Fibroblast of pulmonary artery (primary cell): ENCODE results near the gene LTK.

Experiments
- DNase-seq: peaks from one replicate; pipeline ENCODE4 v3.0.0-alpha.2; 2010; ENCODE audit warnings: low read depth
- H3K4me3 ChIP-seq: replicated peaks from 2 replicates; pipeline ENCODE4 v1.5.1; 2011; ENCODE audit warnings: low read depth, mild to moderate bottlenecking, control low read depth, low read length, moderate library complexity
- CTCF ChIP-seq: IDR thresholded peaks from 2 replicates; pipeline ENCODE4 v1.5.1; 2011; ENCODE audit warnings: mild to moderate bottlenecking, control low read depth, low read length, inconsistent platforms; ENCODE audit errors: missing control alignments

Gene LTK

GRCh38 chr15:41484937-41485625 is 28.5 kb downstream of the LTK start:
- no peak for DNase-seq
- H3K4me3 ChIP-seq, result no peak overlapping the region

GRCh38 chr15:41483519-41483918 is 30.1 kb downstream of the LTK start:
- no peak for TF ChIP-seq CTCF
- no peak overlapping the region for H3K4me3 ChIP-seq
- no peak for DNase-seq

More at GRCh38 chr15:41484937-41485625, 28.5 kb downstream of the LTK start:
- TF ChIP-seq CTCF, result no peak

- no peak for DNase-seq
- no peak for TF ChIP-seq CTCF
- no peak overlapping the region for H3K4me3 ChIP-seq
Measured at GRCh38 chr15:41483115-41483514, 30.5 kb downstream of the LTK start.

- TF ChIP-seq CTCF, result no peak
- DNase-seq, result no peak
- no peak overlapping the region for H3K4me3 ChIP-seq
Measured at GRCh38 chr15:41482110-41482877, 31.3 kb downstream of the LTK start.

- TF ChIP-seq CTCF, result no peak
- no peak for DNase-seq
- H3K4me3 ChIP-seq, result no peak overlapping the region
Measured at GRCh38 chr15:41480396-41481140, 33.1 kb downstream of the LTK start.

- TF ChIP-seq CTCF, result no peak
- peak; percentile 47 for DNase-seq
Measured at GRCh38 chr15:41476416-41477048, 37.1 kb downstream of the LTK start.

More at GRCh38 chr15:41476416-41477048, 37.1 kb downstream of the LTK start:
- no peak overlapping the region for H3K4me3 ChIP-seq
